ENCODE measurements around the gene KLHL2.

GRCh38 chr4:165369522-165369921 is 162.2 kb downstream of the KLHL2 start:
- TF ChIP-seq CTCF (conservative IDR thresholded peaks at IDR 0.05) (no peak), EZH2 (IDR thresholded peaks at IDR 0.05; ENCODE audit: low read depth) (no peak)

All from PC-9 (cell line).